ENCODE results near the gene TAF15.

DNA sequence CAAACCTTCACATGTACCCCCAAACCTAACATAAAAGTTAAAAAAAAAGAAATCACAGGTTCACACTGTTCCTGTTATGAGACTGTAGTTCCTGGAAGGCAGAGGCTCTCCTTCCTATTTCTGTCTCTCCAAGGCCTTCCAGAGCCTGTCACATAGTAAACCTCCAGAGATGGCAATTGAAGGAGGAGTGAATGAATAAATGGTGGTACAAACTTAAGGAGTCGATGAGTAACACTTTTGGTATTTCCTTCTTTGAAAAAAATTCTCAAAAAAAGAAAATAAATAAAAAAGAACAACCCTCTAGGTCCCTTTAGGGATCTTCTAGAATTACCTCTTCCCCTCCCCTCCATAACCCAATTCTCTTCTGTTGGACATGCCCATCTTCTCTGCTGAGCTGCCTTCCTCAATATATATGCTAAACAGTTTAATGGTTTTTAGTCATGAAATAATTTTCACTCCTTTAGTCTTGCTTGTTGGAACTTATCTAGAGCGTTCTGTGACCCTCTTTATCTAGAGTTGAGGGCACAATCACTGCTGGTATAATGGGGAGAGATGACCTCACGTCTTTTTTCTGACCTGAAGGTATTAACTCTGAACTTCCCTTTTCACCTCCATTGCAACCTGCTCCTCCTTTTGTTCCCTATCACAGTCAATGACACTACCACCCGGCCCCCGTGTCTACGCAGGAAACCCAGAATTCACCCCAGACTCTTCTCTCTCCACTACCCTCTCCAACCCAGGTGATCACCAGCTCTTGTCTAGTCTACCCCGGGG lies 1.7 kb upstream of the TAF15 start:
- no peak for TF ChIP-seq AHR (CRISPR knock-in tag; IDR thresholded peaks at IDR 0.05)
- no peak for TF ChIP-seq TRAFD1 (CRISPR knock-in tag; IDR thresholded peaks at IDR 0.05; ENCODE audit: borderline replicate concordance)
- TF ChIP-seq PHF5A (CRISPR knock-in tag; IDR thresholded peaks at IDR 0.05; ENCODE audit: low read depth, unreplicated experiment) = no peak
- TF ChIP-seq TCF12 (IDR thresholded peaks at IDR 0.05) = no peak
- no peak for TF ChIP-seq TCF12 (CRISPR knock-in tag; IDR thresholded peaks at IDR 0.05)
- no peak for TF ChIP-seq CHCHD3 (CRISPR knock-in tag; IDR thresholded peaks at IDR 0.05)
- no peak for TF ChIP-seq RBM39 (IDR thresholded peaks at IDR 0.05; ENCODE audit: low read depth, low read length, poor library complexity, severe bottlenecking)
- no peak for TF ChIP-seq SALL1 (CRISPR knock-in tag; IDR thresholded peaks at IDR 0.05)

All from HepG2 (cell line).